ENCODE results near the gene GRK5.

GRK5 gene

DNA sequence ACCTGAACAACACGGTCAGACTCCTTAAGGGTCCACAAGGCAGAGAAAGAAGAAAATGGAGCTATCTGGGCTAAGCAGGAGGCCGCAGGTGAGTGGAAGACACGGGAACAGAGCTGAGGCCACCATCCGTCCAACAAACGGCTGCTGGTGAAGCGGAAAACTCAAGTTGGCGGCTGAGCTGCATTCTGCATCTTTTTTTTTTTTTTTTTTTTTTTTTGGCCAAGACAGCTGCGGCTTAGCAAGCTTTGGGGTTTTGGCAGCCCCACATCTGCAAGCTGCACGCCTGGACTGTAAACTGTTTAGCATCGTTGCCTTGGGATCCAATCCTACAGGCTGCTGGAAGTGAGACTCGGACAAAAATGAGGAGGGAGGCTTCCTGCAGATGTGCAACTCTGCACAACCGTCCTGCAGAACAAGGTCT lies 297.8 kb downstream of the GRK5 start:
- DNase-seq (ENCODE audit: low spot score in 2 of 2) (no peak), ATAC-seq (replicated peaks; ENCODE audit: extremely low read depth, poor library complexity, severe bottlenecking) (no peak)
- H3K36me3 Mint-ChIP-seq (ENCODE audit: insufficient read depth) = peaks cover 28% of the 10 kb centered on the region
- H3K27me3 Mint-ChIP-seq = no peaks in the 10 kb centered on the region
- no peak overlapping the region for H3K27ac Mint-ChIP-seq (ENCODE audit: low read depth)
- no peaks in the 10 kb centered on the region for H3K9me3 Mint-ChIP-seq
- peaks cover 40% of the 10 kb centered on the region for H3K4me1 Mint-ChIP-seq
- no peak overlapping the region for H3K4me3 Mint-ChIP-seq
